RWPE1 (cell line): Measurements from ENCODE around the gene TAX1BP1.

ENCODE experiments used
- CTCF ChIA-PET: fragments of 350-600 bp; sonication (Branson Sonifier 250); formaldehyde crosslinking; extraction: SDS; loops from one replicate; lab custom pipeline; 2021; lab: Yijun Ruan, JAX
- POLR2A ChIA-PET: fragments of 400-600 bp; formaldehyde crosslinking; extraction: SDS; loops from one replicate; lab custom pipeline; 2020; ENCODE audit warnings: antibody characterized with exemption; ENCODE audit not compliant: low non-redundant PET; lab: Yijun Ruan, JAX
- DNase-seq: peaks from one replicate; pipeline ENCODE4 v3.0.0; 2012; ENCODE audit warnings: low spot score
- H3K27ac ChIP-seq: fragments of 450-650 bp; 2 replicates; pipeline ENCODE4 v1.5.1; 2017
- CTCF ChIP-seq: fragments of 450-650 bp; conservative IDR thresholded peaks from 2 replicates; pipeline ENCODE4 v1.5.1; 2017; ENCODE audit warnings: low read depth, mild to moderate bottlenecking

Gene TAX1BP1

GRCh38 chr7:27822245-27822644 is 82.3 kb downstream of the TAX1BP1 start:
- ChIA-PET CTCF (interaction anchor here (0.6 kb wide), 1 partner anchor 48 kb away, joined by 3 read pairs; no protein-coding TSS in a partner anchor), POLR2A (no interaction called here)
- no peak for TF ChIP-seq CTCF
- DNase-seq: no peak
- no peak overlapping the region for H3K27ac ChIP-seq

GRCh38 chr7:27825891-27826290 is 85.9 kb downstream of the TAX1BP1 start:
- ChIA-PET POLR2A (no interaction called here), CTCF (interaction anchor here (0.8 to 1.0 kb wide), 2 partner anchors 51 to 268 kb away, joined by 3 read pairs; no protein-coding TSS in a partner anchor)
- no peak for TF ChIP-seq CTCF
- no peak for DNase-seq
- H3K27ac ChIP-seq: no peak overlapping the region

- no peak for DNase-seq
- H3K27ac ChIP-seq: no peak overlapping the region
- TF ChIP-seq CTCF: no peak
- CTCF ChIA-PET: interaction anchor here (0.8 to 1.0 kb wide), 2 partner anchors 52 to 267 kb away, joined by 3 read pairs; no protein-coding TSS in a partner anchor
- POLR2A ChIA-PET: no interaction called here
These were observed 86.4 kb downstream of the TAX1BP1 start for GRCh38 chr7:27826357-27826756.

GRCh38 chr7:27834179-27834921 is 94.4 kb downstream of the TAX1BP1 start:
- no peak for TF ChIP-seq CTCF
- CTCF ChIA-PET: no interaction called here
- POLR2A ChIA-PET: no interaction called here

GRCh38 chr7:27835376-27835775 is 95.4 kb downstream of the TAX1BP1 start:
- no peak for TF ChIP-seq CTCF
- POLR2A ChIA-PET: no interaction called here

More at GRCh38 chr7:27834179-27834921, 94.4 kb downstream of the TAX1BP1 start:
- H3K27ac ChIP-seq: no peak overlapping the region
- DNase-seq: no peak

GRCh38 chr7:27836536-27836935 is 96.6 kb downstream of the TAX1BP1 start:
- ChIA-PET CTCF (no interaction called here), POLR2A (no interaction called here)
- H3K27ac ChIP-seq: no peak overlapping the region
- TF ChIP-seq CTCF: no peak
- DNase-seq: no peak

More at GRCh38 chr7:27835376-27835775, 95.4 kb downstream of the TAX1BP1 start:
- H3K27ac ChIP-seq: no peak overlapping the region
- CTCF ChIA-PET: no interaction called here
- no peak for DNase-seq
